Skin of body (tissue), 2 donors: ENCODE data around the gene IST1. TPM values are rescaled to one million over a fixed set of nuclear protein-coding genes. Genes with fewer than 3 reads are reported as not detected.

Experiments used
- DNase-seq: peaks from one replicate; lab custom pipeline; 2025; lab: John Stamatoyannopoulos, UW
- total RNA-seq: library from RNA; depleted of rRNA; stranded (reverse); fragments of >200 nt; gene quantifications from one replicate; pipeline ENCODE4 v1.2.3, GENCODE V29; 2014

IST1 gene
- total RNA-seq, 1 donor from 2014 or later: 166 TPM

DNA sequence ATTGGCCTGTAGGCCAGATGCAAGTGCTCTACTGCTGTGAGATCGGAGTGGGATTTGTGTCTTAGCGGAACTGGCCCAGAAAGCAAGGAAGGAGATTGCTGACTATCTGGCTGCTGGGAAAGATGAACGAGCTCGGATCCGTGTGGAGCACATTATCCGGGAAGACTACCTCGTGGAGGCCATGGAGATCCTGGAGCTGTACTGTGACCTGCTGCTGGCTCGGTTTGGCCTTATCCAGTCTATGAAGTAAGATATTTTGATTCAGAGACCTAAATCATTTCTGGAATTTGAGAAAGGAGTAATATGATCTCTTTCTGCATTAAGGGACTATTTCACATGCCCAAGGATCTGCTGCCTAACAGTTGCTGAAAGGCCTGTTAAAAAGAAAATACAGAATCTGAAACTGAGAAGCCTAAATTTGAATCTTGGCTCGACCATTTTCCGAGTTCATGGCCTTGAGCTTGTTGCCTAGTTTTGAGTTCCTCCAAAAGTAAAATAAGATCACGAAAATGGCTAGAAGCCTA is 21.1 kb downstream of the IST1 start:
- no peak for DNase-seq

DNA sequence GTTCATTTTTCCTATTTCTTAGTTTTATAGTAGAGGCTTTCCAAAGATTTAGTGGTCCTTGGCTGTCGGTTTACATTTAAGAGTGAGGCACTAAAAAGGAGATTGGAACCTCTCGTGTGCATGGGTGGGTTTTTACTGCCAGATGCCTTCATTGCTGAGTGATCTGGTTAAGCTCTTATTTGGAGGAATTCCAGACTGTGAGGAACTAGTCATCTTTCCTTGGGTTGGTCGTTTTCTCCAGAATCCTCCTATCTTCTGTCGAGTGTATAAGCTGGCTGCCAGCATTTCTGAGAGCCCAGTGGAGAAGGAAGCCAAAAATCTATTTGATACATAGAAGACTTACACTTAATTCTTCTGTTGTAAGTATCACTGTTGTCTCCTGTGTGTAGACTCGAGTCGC is 22.6 kb downstream of the IST1 start:
- DNase-seq: no peak

DNA sequence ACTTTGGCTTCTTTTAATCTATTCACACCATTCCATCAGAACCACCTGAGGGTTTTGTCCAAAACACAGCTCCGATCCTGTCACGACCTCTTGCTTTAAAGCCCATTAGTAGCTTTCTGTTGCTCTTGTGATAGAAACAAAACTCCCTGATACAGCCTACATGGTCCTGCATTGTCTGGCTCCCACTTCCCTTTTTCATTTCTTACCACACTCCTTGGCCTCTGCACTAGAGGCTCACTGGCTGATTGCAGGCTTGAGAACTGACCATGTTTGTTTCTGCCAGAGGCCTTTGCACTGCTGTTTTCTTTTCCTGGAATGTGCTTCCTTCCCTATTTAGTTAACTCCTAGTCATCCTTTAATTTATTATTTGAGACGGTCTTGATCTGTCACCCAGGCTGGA is 23.7 kb downstream of the IST1 start:
- DNase-seq: no peak

DNA sequence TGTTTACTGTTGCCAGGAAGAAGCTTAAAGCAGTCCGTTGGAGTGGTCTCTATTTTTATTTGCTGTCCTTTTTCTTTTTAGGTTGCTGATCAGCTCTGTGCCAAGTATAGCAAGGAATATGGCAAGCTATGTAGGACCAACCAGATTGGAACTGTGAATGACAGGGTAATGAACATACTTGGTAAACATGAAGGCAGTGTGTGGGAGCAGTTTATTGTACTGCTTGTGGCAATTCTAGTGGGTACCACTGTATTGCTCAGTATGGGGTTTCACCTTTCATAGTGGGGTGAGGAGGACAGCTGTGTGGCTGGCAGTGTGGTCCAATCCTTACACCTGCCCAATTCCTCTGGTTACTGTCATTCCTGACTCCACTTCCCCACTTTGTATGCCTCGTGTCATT is 25.3 kb downstream of the IST1 start:
- DNase-seq: no peak

DNA sequence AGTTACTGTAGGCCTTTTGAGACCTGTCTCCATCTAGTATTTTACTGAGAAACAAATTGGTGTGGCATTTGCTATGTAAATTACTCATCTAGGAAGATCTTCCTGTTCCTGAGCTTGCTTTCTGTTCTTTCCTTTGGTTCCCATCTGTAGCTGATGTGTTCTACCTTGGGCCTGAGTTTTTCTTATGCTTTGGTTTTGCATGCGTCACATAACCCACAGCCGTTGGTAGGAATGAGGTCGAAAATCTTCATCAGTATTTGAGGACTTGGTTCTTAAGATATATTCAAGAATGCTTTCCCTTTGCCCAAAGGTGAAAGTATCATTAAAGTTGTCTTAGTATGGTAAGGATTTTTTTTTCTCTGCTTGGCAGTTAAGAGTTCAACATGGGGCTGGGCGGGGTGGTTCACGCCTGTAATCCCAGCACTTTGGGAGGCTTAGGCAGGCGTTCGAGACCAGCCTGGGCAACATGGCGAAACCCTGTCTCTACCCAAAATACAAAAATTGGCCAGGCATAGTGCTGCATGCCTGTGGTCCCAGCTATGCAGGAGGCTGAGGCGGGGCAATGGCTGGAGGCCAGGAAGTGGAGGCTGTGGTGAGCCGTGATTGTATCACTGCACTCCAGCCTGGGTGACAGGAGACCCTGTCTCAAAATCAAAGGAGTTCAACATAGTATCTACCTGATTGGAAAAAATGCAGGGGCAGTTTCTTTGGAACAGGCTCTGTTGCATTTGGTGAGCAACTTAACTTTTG is 28.8 kb downstream of the IST1 start:
- no peak for DNase-seq

DNA sequence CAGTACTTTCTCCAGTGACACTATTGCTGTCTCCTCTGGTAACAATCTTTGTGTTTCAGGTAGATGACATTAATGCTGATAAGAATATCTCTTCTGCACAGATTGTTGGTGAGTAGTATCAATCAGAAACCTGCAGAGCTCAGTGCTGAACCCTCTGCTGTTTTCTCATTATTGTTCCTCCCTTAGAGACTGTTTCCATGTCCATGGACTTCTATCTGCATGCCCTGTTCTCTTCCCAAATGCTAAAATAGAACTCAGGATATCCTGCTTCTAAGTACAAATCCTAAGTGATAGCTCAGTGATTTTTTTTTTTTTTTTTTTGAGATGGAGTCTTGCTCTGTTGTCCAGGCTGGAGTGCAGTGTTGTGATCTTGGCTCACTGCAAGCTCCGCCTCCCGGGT is 29.4 kb downstream of the IST1 start:
- DNase-seq: no peak

DNA sequence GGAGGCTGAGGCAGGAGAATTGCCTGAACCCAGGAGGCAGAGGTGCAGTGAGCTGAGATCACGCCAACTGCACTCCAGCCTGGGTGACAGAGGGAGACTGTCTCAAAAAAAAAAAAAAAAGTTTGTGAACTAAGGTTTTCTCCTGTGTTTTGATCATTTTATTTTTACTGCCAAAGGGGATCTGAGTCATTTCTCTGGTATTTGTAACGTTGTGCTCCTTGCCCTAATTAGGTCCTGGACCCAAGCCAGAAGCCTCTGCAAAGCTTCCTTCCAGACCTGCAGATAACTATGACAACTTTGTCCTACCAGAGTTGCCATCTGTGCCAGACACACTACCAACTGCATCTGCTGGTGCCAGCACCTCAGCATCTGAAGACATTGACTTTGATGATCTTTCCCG is 32.1 kb downstream of the IST1 start:
- no peak for DNase-seq

DNA sequence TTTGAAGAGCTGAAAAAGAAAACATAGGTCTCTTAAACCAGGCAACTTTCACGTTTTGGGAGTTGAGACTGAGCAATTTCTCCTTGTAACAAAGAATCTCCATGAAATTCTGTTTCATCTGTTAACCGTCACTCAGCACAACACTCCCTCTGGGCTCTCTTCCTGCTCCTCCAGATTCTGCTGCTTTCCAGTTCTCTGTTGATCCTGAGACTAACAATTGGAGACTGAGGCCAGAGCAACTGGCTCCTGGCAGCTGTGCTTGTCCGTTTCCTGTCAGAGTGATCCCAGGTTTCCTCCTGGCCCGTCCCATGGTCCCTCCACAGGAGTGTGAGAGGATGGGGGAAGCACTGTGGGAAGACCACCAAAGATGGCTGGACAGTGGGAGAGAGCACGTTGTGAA is 32.5 kb downstream of the IST1 start:
- no peak for DNase-seq

DNA sequence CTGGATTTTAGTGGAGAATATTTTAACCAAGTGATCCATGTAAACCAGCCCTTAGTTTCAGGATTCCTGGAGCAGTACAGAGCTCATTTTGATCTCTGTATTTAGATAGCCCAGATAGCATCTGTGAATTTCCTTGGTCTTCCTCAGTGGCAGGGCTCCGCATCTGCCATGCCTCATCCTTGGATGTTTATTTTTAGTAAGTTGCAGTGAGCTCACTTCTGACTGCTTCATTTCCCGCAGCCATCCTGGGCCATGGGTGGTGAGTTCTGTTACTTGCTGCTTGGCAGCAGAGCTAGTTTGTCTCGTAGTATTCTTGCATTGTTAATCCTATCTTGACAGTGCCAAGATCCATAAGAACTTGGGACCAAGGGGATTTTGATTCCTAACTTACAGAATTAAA is 33.7 kb downstream of the IST1 start:
- no peak for DNase-seq

DNA sequence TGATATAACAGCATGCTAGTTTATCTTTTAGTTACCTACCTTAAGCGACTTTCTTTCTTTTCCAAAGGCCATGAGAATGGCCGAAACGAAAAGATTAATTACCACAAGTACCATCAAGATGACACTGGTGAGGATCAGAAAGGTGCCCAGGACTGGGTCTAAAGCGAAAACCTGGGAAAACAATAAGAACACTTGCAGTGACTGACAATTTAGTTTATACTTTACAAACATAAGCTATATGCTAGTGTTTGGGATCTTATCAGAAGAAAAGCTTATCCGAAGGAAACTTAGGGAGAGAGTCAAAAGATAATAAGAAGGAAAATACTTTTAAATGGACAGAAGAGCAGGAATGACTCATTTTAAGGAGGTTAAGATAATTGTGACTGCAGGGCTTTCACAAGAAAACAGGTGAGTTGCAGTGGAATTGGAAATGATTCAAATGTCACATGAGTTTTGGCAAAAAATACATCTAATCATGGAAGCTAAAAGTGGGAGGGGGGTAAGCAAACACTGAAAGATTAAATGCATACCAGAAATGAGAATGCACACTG is 34.8 kb downstream of the IST1 start:
- DNase-seq: no peak

DNA sequence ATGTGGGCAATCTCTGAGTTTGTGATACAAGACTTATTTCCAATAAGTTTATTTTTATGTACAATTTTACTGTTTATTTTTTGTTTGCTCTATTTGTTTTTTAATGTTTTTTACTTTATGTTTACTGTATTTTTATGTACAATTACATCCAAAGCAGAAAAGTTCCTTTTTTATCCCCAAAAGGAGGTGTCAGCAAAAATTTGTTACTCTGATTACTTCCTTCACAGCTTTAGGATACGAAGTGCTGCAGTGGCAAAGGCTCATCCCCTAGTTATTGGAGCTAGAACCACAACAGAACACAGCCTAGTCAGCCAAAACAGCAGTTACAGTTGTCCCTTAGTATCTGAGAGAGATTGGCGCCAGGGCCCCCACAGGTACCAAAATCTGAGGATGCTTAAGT is 35.7 kb downstream of the IST1 start:
- no peak for DNase-seq

DNA sequence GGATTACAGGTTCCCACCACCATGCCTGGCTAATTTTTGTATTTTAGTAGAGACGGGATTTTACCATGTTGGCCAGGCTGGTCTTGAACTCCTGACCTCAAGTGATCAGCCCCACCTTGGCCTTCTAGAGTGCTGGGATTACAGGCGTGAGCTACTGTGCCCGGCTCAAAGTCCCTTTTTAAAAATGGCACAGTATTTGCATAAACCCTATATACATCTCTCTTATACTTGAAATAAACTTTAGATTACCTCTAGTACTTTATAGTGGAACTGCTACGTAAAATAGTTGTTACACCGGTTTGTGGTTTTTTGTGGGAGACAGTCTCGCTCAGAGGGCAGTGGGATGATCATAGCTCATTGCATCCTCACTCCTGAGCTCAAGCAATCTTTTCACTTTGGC is 36.3 kb downstream of the IST1 start:
- DNase-seq: no peak

DNA sequence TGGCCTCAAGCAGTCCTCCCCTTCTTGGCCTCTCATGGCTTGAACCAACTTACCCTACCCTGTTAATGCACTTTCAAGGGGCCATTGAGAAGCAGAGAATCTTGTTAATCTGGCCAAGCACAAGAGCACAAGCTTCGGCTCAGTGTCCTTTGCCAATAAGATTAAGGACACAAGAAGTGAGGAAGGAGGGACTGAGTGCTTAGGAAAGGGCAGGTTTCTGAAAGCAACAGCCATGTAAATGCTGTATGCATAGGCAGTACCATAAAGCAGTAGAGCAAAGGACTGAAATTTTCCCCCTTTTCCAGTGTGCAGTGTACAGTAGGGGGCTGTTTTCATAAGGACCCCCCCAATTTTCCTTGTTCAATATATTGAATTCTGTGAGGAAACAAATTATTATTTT is 37.7 kb downstream of the IST1 start:
- DNase-seq: no peak

DNA sequence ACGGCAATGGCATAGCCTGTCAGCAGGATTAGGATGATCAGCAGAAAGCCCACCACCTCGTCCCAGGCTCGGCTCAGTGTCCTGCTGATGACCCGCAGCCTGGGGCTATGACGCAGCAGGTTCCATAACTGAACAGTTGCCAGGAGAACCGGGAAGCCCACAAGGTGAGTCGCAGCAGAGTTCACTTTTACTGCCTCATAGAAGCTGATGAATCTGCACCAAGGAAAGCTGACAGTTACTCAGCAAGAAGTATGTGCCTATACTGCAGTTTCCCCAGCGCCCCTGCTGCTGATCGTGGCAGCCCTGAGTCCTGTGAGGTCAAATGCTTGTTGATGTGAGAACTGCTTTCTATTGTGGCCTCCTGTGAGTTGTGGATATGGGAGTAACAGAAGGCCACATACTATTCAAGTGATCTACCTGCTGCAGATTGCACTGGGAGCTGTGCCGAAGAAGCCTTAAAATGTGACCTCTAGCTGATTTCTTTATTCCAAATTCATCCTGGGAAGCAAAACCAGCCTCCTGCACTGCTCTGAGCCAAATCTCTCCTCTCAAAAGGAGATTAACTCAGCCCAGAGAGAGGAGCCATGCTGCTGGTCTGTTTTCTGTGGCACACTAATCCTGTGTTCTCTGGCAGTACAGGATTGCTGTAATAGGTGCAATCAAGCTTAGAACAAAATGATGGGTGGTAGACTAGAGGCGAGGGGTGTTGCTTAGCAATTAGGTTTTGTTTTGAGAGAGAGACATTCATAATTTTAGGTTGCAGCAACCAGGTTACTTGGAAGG is 38.8 kb downstream of the IST1 start:
- DNase-seq: no peak

DNA sequence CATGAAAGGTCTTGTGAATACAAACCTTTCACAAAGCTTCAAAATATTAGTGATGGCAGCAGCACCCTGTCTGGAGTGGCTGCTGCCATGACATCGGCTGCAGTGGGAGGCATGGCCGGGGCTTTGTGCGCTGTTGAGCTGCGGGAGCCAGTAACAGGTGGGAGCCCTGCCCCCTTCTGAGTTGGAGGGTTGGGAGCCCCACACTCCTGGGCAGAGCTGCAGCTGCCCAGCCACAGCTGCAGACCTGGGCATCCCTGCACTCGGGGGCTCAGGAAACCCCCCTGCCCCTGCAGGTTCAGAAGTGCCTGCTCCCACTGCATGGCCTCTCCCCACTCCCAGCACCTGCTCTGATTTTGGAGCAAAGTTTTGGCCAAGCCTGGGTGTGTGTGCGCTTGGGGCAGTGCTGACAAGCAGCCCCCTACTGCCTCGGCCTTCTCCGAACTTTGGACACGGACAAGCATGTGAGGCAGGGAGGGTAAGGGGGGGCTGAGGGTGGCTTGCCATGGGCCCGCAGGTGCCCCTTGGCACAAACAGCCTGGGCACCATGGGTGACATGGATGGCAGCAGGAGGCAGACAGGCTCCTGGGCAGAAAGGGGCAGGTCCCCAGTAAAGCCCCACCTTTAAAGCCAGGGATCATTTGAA is 42.7 kb downstream of the IST1 start:
- DNase-seq: no peak

DNA sequence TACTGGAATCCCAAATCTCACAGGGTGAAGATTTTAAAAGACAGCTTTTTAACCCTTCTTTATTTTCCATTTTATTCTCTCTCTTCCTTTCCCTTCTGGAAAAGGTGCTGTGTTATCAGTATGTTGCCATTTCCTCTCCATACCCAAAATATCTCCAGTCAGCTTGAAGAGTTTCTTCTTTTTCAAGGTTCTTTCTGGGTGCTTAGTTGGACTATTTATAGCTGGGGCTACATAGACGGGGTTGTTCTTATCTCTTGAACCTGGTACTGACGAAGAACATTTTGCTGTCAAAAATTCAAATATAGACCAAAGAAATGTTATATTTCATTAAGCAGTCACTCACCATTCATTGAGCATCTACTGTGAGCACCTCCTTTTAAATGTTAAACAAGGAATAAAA is 48.6 kb downstream of the IST1 start:
- DNase-seq: no peak

DNA sequence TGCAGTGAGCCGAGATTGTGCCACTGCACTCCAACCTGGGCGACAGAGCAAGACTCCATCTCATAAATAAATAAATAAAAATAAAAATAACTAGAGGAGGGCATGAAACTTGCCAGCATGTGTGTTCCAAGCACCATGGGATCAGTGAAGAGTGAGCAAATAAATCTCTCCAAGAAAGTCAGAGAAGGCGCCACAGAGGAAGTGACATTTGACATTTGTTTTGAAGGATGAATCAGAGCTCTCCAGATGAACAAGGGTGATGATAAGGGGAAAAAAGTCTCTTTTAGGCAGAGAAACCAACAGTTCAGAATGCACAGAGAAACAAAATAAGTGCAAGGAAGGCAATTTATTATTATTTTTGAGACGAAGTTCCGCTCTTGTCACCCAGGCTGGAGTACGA is 50.3 kb downstream of the IST1 start:
- DNase-seq: no peak

DNA sequence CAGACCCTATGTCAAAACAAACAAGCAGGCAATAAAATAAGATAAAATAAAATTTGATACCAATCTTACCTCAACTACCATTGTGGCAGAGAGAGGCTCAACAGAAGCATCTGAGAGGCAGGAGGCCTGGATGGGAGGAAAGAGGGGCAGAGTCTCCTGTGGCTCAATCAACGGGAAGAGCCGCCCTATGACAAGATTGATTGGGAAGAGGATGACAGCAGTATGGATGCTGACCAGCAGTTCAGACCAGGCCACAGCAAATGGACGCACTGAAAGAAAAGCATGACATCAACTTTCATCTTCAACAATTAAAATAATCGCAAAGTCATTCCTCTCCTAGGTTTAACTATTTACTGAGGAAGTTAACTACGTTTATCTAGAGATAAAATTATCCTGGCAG is 57.5 kb downstream of the IST1 start:
- no peak for DNase-seq

DNA sequence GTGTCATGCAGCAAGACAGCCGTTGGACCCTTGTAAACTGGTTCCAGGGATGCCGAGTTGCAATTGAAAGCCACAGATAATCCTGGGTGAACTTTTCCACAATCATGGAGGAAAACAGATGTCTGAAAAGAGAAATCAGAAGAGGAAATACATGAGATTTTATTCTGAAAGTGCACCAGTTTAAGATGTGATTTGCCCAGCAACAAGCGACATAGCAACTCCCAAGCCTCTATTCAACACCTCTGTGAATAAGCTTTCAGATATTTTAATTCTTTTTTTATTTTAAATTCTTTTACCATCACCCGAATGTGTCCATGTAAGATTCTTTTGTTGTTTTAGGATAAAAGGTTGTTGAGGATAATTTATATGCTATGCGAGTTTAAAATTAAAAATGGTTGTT is 58.8 kb downstream of the IST1 start:
- no peak for DNase-seq

DNA sequence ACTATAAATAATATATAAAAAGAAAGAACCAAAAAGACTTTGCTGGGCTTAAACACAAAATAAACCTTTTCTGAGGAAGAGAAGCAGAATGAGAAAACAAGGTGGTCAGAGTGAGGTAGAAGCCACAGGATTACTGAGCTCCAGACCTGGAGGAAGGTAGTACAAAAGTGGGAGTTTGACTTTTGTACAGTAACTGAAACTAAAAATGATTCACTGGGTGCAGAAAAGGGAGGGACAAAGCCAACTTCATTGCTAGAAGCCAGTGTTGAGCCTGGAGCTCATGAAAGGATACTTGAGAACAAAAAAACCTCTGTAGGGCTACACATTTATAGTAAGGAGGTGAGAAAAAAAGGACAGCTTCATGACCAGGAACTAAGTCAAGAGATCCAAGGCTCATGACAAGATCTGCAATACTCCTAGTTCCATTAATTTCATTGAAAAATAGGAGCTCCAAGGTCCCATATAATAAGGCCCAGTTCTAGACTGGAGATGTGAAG is 59.4 kb downstream of the IST1 start:
- DNase-seq: no peak

DNA sequence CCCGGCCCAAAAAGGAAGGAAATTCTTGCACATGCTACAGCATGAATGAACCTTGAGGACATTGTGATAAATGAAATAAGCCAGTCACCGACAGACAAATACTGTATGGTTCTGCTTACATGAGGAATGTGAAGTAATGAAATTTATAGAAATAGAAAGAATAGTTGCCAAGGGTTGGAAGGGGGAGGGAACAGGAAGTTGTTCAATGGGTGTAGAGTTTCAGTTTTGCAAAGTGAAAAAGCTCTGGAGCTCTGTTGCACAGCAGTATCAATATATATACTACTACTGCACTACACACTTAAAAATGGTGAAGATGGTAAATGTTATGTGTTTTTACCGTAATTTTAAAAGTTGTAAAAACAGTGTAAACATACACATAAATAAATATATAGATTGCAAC is 61.2 kb downstream of the IST1 start:
- no peak for DNase-seq
